ENCODE measurements around the gene SLC9A4. TPM values are rescaled to one million over a fixed set of nuclear protein-coding genes. Genes with fewer than 3 reads are reported as not detected.

Gene SLC9A4
- total and polyA plus RNA-seq, 9 of the 15 experiments (the other 6 are each of a cell fraction or from before 2014, with no cell fraction given): 0.04 to 0.15 (median 0.04) TPM; not detected in 5

GRCh38 chr2:102492006-102492405 is 19.0 kb downstream of the SLC9A4 start:
- TF ChIP-seq CBX3 (IDR thresholded peaks at IDR 0.05; ENCODE audit: borderline replicate concordance in 1 of 2, low read length in 2 of 2) (no peak), RAD21 (CRISPR knock-in tag; conservative IDR thresholded peaks at IDR 0.05 in 1 of 2, IDR thresholded peaks at IDR 0.05 in 1 of 2) (no peak), MCM3 (IDR thresholded peaks at IDR 0.05) (no peak)
- H4K20me1 ChIP-seq (replicated peaks; ENCODE audit: control insufficient read depth, insufficient read depth, low read length): no peaks in the 10 kb centered on the region
- ChIA-PET POLR2A (interaction anchor here (0.6 kb wide), 1 partner anchor 411 kb away, joined by 3 read pairs; no protein-coding TSS in a partner anchor), CTCF (ENCODE audit: low intra/inter-chr PET ratio) (no interaction called here)
- no peaks in the 10 kb centered on the region for H3K9me1 ChIP-seq (ENCODE audit: control insufficient read depth, insufficient read depth, low read length)
- H3K9ac ChIP-seq (ENCODE audit: insufficient read depth in 1 of 2, low read depth in 2 of 2, low read length in 2 of 2): no peak overlapping the region
- no peaks in the 10 kb centered on the region for H3K9me3 ChIP-seq (replicated peaks; ENCODE audit: control insufficient read depth, insufficient read depth, low read depth, low read length)
- H3K27me3 ChIP-seq (ENCODE audit: control insufficient read depth in 2 of 2, insufficient read depth in 2 of 2, low read length in 2 of 2): peaks cover 3 to 13% of the 10 kb centered on the region in 2 experiments; a peak in 4 of 5 replicates
- H2AFZ ChIP-seq (ENCODE audit: low read depth, low read length): no peak overlapping the region
- FAIRE-seq (no peak), DNase-seq (ENCODE audit: extremely low read depth in 1 of 4, low spot score in 3 of 4) (no peak), ATAC-seq (no peak)
- H3K4me2 ChIP-seq (ENCODE audit: insufficient read depth, low read length): no peak overlapping the region
- H3K4me3 ChIP-seq: no peak overlapping the region
- in situ Hi-C loops (cut with MboI): no loop called here
- no peaks in the 10 kb centered on the region for H3K4me1 ChIP-seq (replicated peaks in 1 of 2; ENCODE audit: control insufficient read depth in 2 of 2, insufficient read depth in 2 of 2, low read length in 2 of 2)
- intact Hi-C loops (cut with micrococcal nuclease): no loop called here
- H3K36me3 ChIP-seq (ENCODE audit: control insufficient read depth, insufficient read depth, low read length): no peaks in the 10 kb centered on the region
- H3K27ac ChIP-seq (ENCODE audit: extremely low read depth, low read depth, low read length): no peak overlapping the region
- H3K79me2 ChIP-seq (ENCODE audit: control insufficient read depth, insufficient read depth, low read length): no peaks in the 10 kb centered on the region
- no TSS peak for BruUV-seq (replicated peaks)

DNA sequence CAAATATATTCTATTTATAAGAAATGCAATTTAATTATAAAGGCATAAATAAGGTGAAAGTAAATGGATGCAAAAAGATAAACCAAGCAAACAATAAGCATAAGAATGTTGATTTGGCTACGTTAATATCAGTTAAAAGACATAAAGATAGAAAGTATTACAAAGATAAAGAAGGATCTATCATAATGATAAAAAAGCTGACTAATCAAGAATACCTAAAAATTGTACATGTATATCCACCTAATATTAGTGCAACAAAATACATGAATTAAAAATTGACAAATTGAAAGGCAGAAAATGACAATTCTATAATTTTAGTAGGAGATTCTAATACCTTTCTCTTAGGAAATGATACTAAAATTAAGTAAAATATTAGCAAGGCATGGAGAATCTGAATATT is 21.5 kb downstream of the SLC9A4 start:
- whole genome bisulfite sequencing (ENCODE audit: insufficient coverage, low coverage, missing lambda C conversion rate): 4% methylated on average over 1 of the region's 1 CpG
- FAIRE-seq: no peak

More for the DNA sequence above, 21.5 kb downstream of the SLC9A4 start:
- no peak for DNase-seq (ENCODE audit: extremely low read depth in 1 of 4, low spot score in 3 of 4)
- H2AFZ ChIP-seq (ENCODE audit: low read depth, low read length): no peak overlapping the region
- no peak overlapping the region for H3K27ac ChIP-seq (ENCODE audit: extremely low read depth, low read depth, low read length)
- H3K9me3 ChIP-seq (replicated peaks; ENCODE audit: control insufficient read depth, insufficient read depth, low read depth, low read length): no peaks in the 10 kb centered on the region
- H3K9ac ChIP-seq (ENCODE audit: insufficient read depth in 1 of 2, low read depth in 2 of 2, low read length in 2 of 2): no peak overlapping the region
- ATAC-seq: no peak
- intact Hi-C loops (cut with micrococcal nuclease) (no loop called here), in situ Hi-C loops (cut with MboI) (no loop called here)
- H4K20me1 ChIP-seq (replicated peaks; ENCODE audit: control insufficient read depth, insufficient read depth, low read length): no peaks in the 10 kb centered on the region
- no peak overlapping the region for H3K4me2 ChIP-seq (ENCODE audit: insufficient read depth, low read length)
- no peaks in the 10 kb centered on the region; a peak in 1 of 5 replicates for H3K27me3 ChIP-seq (ENCODE audit: control insufficient read depth in 2 of 2, insufficient read depth in 2 of 2, low read length in 2 of 2)
- H3K36me3 ChIP-seq (ENCODE audit: control insufficient read depth, insufficient read depth, low read length): no peaks in the 10 kb centered on the region
- ChIA-PET CTCF (ENCODE audit: low intra/inter-chr PET ratio) (no interaction called here), POLR2A (no interaction called here)
- no peaks in the 10 kb centered on the region for H3K9me1 ChIP-seq (ENCODE audit: control insufficient read depth, insufficient read depth, low read length)
- TF ChIP-seq ZNF316 (IDR thresholded peaks at IDR 0.05) (peak; percentile 90), MAFG (tag; conservative IDR thresholded peaks at IDR 0.05) (peak; percentile 53), ZNF830 (CRISPR knock-in tag; IDR thresholded peaks at IDR 0.05) (no peak), C11orf30 (IDR thresholded peaks at IDR 0.05; ENCODE audit: low read depth) (peak; percentile 70), MAFK (IDR thresholded peaks at IDR 0.05; ENCODE audit: low read length) (peak; percentile 20; the same call in 1 of the 2 replicates), MBD2 (IDR thresholded peaks at IDR 0.05; ENCODE audit: borderline replicate concordance, low read depth) (no peak)
- BruUV-seq (replicated peaks): no TSS peak
- H3K79me2 ChIP-seq (ENCODE audit: control insufficient read depth, insufficient read depth, low read length): no peaks in the 10 kb centered on the region
- H3K4me3 ChIP-seq: no peak overlapping the region
- no peaks in the 10 kb centered on the region for H3K4me1 ChIP-seq (replicated peaks in 1 of 2; ENCODE audit: control insufficient read depth in 2 of 2, insufficient read depth in 2 of 2, low read length in 2 of 2)

All from K562 (cell line).